GM12872 (cell line): ENCODE results near the gene MMP24.

ENCODE experiments used
- CTCF ChIP-seq: IDR thresholded peaks from 3 replicates; pipeline ENCODE4 v1.5.1; 2011; ENCODE audit warnings: low read depth, mild to moderate bottlenecking, low read length, moderate library complexity; ENCODE audit not compliant: insufficient read depth

Gene MMP24

GRCh38 chr20:35216541-35216940, 9.9 kb upstream of the MMP24 start:
- TF ChIP-seq CTCF, result no peak

- no peak for TF ChIP-seq CTCF
These were observed 2.5 kb upstream of the MMP24 start for GRCh38 chr20:35223941-35224340.

- no peak for TF ChIP-seq CTCF
These were observed 2.0 kb upstream of the MMP24 start for GRCh38 chr20:35224536-35224935.

GRCh38 chr20:35225319-35226125, 968 bp upstream of the MMP24 start:
- no peak for TF ChIP-seq CTCF

GRCh38 chr20:35226884-35227681, 593 bp downstream of the MMP24 start:
- no peak for TF ChIP-seq CTCF

GRCh38 chr20:35232575-35232974, 6.1 kb downstream of the MMP24 start:
- no peak for TF ChIP-seq CTCF

GRCh38 chr20:35235881-35236280, 9.4 kb downstream of the MMP24 start:
- TF ChIP-seq CTCF, result no peak
